Activated CD4-positive, CD25-positive, alpha-beta regulatory T cell treated with anti-CD3 and anti-CD28 coated beads, Interleukin-2, amount 50 U/mL, for 24 hours (primary cell): ENCODE measurements around the gene FAM13B.

ENCODE experiments used
- ATAC-seq, 2 donors: fragments of 150-1000 bp; cut with Tn5 transposase; one replicate each; pipeline ENCODE4 v1.10.0; 2021; ENCODE audit warnings: mild to moderate bottlenecking in 1 of 2, moderate library complexity in 1 of 2

The FAM13B gene

GRCh38 chr5:137890845-137891244 lies 142.0 kb downstream of the FAM13B start:
- ATAC-seq: no peak

GRCh38 chr5:137888863-137889759 lies 143.8 kb downstream of the FAM13B start, which contains the start of gene PKD2L2:
TSS of gene PKD2L2 (plus strand) at chr5:137889457. CDS start at chr5:137889492, 35 bp downstream.
- peak; percentile 99 to 100 for ATAC-seq

DNA sequence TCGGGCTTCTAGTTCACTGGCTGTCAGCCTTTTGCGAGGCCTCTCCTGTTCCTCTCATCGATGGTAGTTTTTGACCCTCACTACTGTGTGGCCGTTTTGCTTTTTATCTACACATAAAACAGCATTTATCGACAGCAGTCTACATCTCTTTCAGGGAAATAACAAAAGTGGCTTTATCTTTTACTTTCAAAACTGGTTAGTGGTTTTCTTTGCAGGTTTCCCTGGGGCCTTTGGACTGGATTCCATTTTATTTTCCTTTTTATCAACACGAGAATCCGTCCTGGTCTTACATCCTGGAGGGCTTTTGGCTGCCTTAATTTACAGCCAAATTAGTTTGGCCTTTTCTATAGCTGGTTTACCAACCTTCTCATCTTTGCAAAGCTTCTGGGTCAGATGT lies 144.4 kb downstream of the FAM13B start:
- ATAC-seq: no peak
